HCT116 (cell line): ENCODE results near the gene TKTL1. TPM values are rescaled to one million over a fixed set of nuclear protein-coding genes. Genes with fewer than 3 reads are reported as not detected.

ENCODE experiments used
- ATAC-seq: fragments of 200-7000 bp; cut with Tn5 transposase; 2 replicates; pipeline ENCODE4 v1.9.1; 2020; ENCODE audit warnings: mild to moderate bottlenecking, moderate library complexity
- BruUV-seq: library from RNA; stranded (reverse); fragments of 400-500 nt; replicated peaks from 2 replicates; lab custom pipeline; 2021; lab: Mats Ljungman, UMichigan
- CTCF ChIA-PET: fragments of 300-600 bp; sonication (Branson Sonifier 250); formaldehyde crosslinking; loops from one replicate; lab custom pipeline; 2021; ENCODE audit warnings: antibody characterized with exemption; lab: Charles Lee
- POLR2A ChIA-PET: fragments of 300-600, 350-600 bp; sonication (Branson Sonifier 250); formaldehyde crosslinking; loops from one replicate; lab custom pipeline; 2021; ENCODE audit warnings: antibody characterized with exemption; lab: Charles Lee
- RAD21 ChIA-PET, 2 experiments: fragments of 300-600 bp; sonication (Branson Sonifier 250); formaldehyde crosslinking; loops; one replicate each; lab custom pipeline; 2023; ENCODE audit warnings: low total read pairs in 2 of 2; ENCODE audit not compliant: uncharacterized antibody in 2 of 2, unreplicated experiment in 2 of 2, low non-redundant PET in 1 of 2; lab: Charles Lee
- DNase-seq: peaks from one replicate; pipeline ENCODE4 v3.0.0-alpha.2; 2010; ENCODE audit warnings: low read depth, low spot score
- H2AFZ ChIP-seq: fragments of 200-600 bp; shearing (Covaris generic), sonication (generic); 2 replicates; pipeline ENCODE4 v1.6.1; 2017; ENCODE audit warnings: low read depth, mixed run types, mixed read lengths, antibody characterized with exemption, low read length; ENCODE audit not compliant: poor library complexity, severe bottlenecking
- H3K27ac ChIP-seq: 2 replicates; pipeline ENCODE4 v1.5.1; 2012; ENCODE audit warnings: low read depth, low read length
- H3K27me3 ChIP-seq: fragments of 200-600 bp; sonication (generic); 2 replicates; pipeline ENCODE4 v1.6.1; 2016; ENCODE audit warnings: mixed run types, low read length, mixed read lengths; ENCODE audit not compliant: insufficient read depth
- H3K36me3 ChIP-seq, 2 experiments: fragments of 200-500 bp in 1 of 2; fragments of 200-600 bp in 1 of 2; sonication (Bioruptor generic) in 1 of 2; sonication (generic) in 1 of 2; 2 replicates each; pipeline versions ENCODE4 v1.5.1 to v1.6.1; 2014 to 2016; ENCODE audit warnings: low read length in 2 of 2, inconsistent platforms in 1 of 2, mixed read lengths in 1 of 2, mixed run types in 1 of 2; ENCODE audit not compliant: insufficient read depth in 2 of 2, control insufficient read depth in 1 of 2
- H3K4me1 ChIP-seq, 2 experiments: fragments of 200-600 bp in 1 of 2; sonication (generic) in 1 of 2; 2 replicates each; pipeline versions ENCODE4 v1.5.1 to v1.6.1; 2012 to 2017; ENCODE audit warnings: low read length in 2 of 2, inconsistent platforms in 1 of 2, mild to moderate bottlenecking in 1 of 2, mixed read lengths in 1 of 2, mixed run types in 1 of 2, moderate library complexity in 1 of 2; ENCODE audit not compliant: insufficient read depth in 2 of 2, control insufficient read depth in 1 of 2
- H3K4me2 ChIP-seq: fragments of 200-600 bp; sonication (generic); 2 replicates; pipeline ENCODE4 v1.6.1; 2017; ENCODE audit warnings: mixed run types, low read length, mixed read lengths
- H3K4me3 ChIP-seq, 2 experiments: fragments of 200-600 bp in 1 of 2; sonication (generic) in 1 of 2; replicated peaks in 1 of 2; 2 replicates each; pipeline ENCODE4 v1.5.1; 2011 to 2016; ENCODE audit warnings: low read length in 2 of 2, control low read depth in 1 of 2, low read depth in 1 of 2, mild to moderate bottlenecking in 1 of 2, mixed read lengths in 1 of 2, mixed run types in 1 of 2
- H3K79me2 ChIP-seq: fragments of 200-600 bp; sonication (generic); 2 replicates; pipeline ENCODE4 v1.6.1; 2017; ENCODE audit warnings: mild to moderate bottlenecking, mixed run types, low read length, moderate library complexity, mixed read lengths; ENCODE audit not compliant: insufficient read depth
- H3K9ac ChIP-seq: fragments of 200-600 bp; sonication (generic); 2 replicates; pipeline ENCODE4 v1.6.1; 2016; ENCODE audit warnings: low read length, mixed read lengths
- H3K9me2 ChIP-seq: fragments of 200-600 bp; sonication (generic), shearing (Covaris generic); 2 replicates; pipeline ENCODE4 v1.6.1; 2017; ENCODE audit warnings: mixed run types, mild to moderate bottlenecking, moderate library complexity; ENCODE audit not compliant: insufficient read depth
- H3K9me3 ChIP-seq, 2 experiments: fragments of 200-500 bp in 1 of 2; fragments of 200-600 bp in 1 of 2; sonication (Bioruptor generic) in 1 of 2; sonication (generic) in 1 of 2; 2 replicates each; pipeline ENCODE4 v1.6.1; 2014 to 2017; ENCODE audit warnings: low read length in 2 of 2, mixed read lengths in 2 of 2, inconsistent platforms in 1 of 2, low read depth in 1 of 2, mild to moderate bottlenecking in 1 of 2, mixed run types in 1 of 2, moderate library complexity in 1 of 2; ENCODE audit not compliant: control insufficient read depth in 1 of 2, insufficient read depth in 1 of 2
- H4K20me1 ChIP-seq: fragments of 200-600 bp; sonication (generic), shearing (Covaris generic); 2 replicates; pipeline ENCODE4 v1.6.1; 2017; ENCODE audit warnings: mixed run types, mild to moderate bottlenecking, moderate library complexity; ENCODE audit not compliant: insufficient read depth
- ATF3 ChIP-seq: IDR thresholded peaks from 2 replicates; pipeline ENCODE4 v1.6.1; 2012
- CEBPB ChIP-seq: IDR thresholded peaks from 2 replicates; pipeline ENCODE4 v1.6.1; 2012; ENCODE audit warnings: low read depth
- EGR1 ChIP-seq: IDR thresholded peaks from 2 replicates; pipeline ENCODE4 v1.6.1; 2012; ENCODE audit warnings: low read depth
- EZH2phosphoT487 ChIP-seq: fragments of 200-600 bp; IDR thresholded peaks from 2 replicates; pipeline ENCODE4 v1.6.1; 2018; ENCODE audit warnings: antibody characterized with exemption, borderline replicate concordance
- JUND ChIP-seq: IDR thresholded peaks from 2 replicates; pipeline ENCODE4 v1.6.1; 2012
- POLR2A ChIP-seq: IDR thresholded peaks from 2 replicates; pipeline ENCODE4 v1.7.0; 2011; ENCODE audit warnings: borderline replicate concordance; ENCODE audit not compliant: insufficient read depth, insufficient read length; ENCODE audit errors: extremely low read depth
- POLR2AphosphoS5 ChIP-seq: IDR thresholded peaks from 2 replicates; pipeline ENCODE4 v1.6.1; 2011; ENCODE audit warnings: mild to moderate bottlenecking, low read depth, low read length, moderate library complexity
- REST ChIP-seq: IDR thresholded peaks from 2 replicates; pipeline ENCODE4 v1.6.1; 2012; ENCODE audit warnings: low read depth
- intact Hi-C: fragments of 100-400 bp; cut with micrococcal nuclease; formaldehyde crosslinking; loops from 2 replicates; pipeline ENCODE4 v1.10.0; 2022
- total RNA-seq: library from RNA; stranded (reverse); gene quantifications from one replicate; pipeline ENCODE4 v1.2.1, GENCODE V29; 2021; ENCODE audit not compliant: unreplicated experiment

TKTL1 gene
- total RNA-seq, 1 experiment from 2014 or later = 0.34 TPM

GRCh38 chrX:154366666-154367055 lies 71.1 kb downstream of the TKTL1 start:
- no peaks in the 10 kb centered on the region for H3K9me3 ChIP-seq
- H3K27ac ChIP-seq = no peak overlapping the region
- POLR2A ChIA-PET = no interaction called here
- no peaks in the 10 kb centered on the region for H3K9me2 ChIP-seq
- no peak overlapping the region for H3K9ac ChIP-seq
- H2AFZ ChIP-seq = no peak overlapping the region
- TF ChIP-seq ATF3 (no peak), POLR2AphosphoS5 (no peak), POLR2A (no peak), EGR1 (no peak), JUND (no peak), EZH2phosphoT487 (no peak), REST (no peak), CEBPB (no peak)
- TF ChIP-seq, all 23 proteins: peak for 0
- ChIA-PET RAD21 (no interaction called here), CTCF (no interaction called here)
- Histone ChIP-seq H3K4me3 (no peak overlapping the region), H3K79me2 (peaks cover 88% of the 10 kb centered on the region), H3K36me3 (peaks cover 9 to 35% of the 10 kb centered on the region in 2 experiments; a peak in 3 of 4 replicates), H3K4me2 (no peak overlapping the region), H3K4me1 (peaks cover 5 to 19% of the 10 kb centered on the region in 2 experiments), H3K27me3 (no peaks in the 10 kb centered on the region), H4K20me1 (0 out of 2 replicates have a peak, but pooled peaks cover 2% of the 10 kb centered on the region)
- no peak for ATAC-seq
- BruUV-seq = no TSS peak
- no peak for DNase-seq
- intact Hi-C loops = no loop called here
